Tibial nerve (tissue), 4 donors: ENCODE measurements around the gene TMEM185B.

Experiments used
- EP300 ChIP-seq, 2 donors: sonication (generic); formaldehyde crosslinking; IDR thresholded peaks; one replicate each; pipeline ENCODE4 v1.6.1; 2017; ENCODE audit warnings: antibody characterized with exemption in 2 of 2, mild to moderate bottlenecking in 1 of 2
- TF ChIP-seq, protein P1 (sequence below), 5 experiments: fragments of 200-600 bp in 3 of 5; fragments of 450-650 bp in 2 of 5; sonication (generic) in 3 of 5; IDR thresholded peaks; one replicate each; pipeline ENCODE4 v1.5.1; 2016 to 2019; ENCODE audit warnings: antibody characterized with exemption in 5 of 5, mild to moderate bottlenecking in 3 of 5, moderate library complexity in 2 of 5

DNA sequence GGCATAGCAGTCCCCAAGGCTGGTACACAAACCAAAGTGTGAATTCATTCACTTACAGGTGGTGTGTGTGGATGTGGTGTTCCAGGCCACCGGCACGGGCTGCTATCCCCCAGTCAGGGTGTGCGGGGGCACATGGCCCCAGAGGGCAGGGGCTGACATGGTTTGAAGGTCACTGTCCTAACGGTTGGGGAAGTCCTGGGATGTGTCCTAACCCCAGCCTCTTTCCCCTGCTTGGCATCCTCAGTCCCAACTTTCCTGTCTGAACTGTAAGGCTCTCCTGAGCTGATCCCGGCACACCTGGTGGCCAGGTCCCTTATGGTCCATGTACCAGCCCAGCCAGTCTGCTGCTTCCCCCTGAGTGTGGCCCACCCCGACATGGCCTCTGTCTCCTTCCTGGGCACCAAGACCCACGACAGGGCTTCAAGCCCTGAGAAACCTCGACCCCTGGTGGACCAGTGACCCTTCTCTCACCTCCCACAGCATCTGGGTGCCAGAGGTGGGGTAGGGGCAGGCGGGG lies 2.4 kb upstream of the TMEM185B start:
- TF ChIP-seq, protein P1, sequence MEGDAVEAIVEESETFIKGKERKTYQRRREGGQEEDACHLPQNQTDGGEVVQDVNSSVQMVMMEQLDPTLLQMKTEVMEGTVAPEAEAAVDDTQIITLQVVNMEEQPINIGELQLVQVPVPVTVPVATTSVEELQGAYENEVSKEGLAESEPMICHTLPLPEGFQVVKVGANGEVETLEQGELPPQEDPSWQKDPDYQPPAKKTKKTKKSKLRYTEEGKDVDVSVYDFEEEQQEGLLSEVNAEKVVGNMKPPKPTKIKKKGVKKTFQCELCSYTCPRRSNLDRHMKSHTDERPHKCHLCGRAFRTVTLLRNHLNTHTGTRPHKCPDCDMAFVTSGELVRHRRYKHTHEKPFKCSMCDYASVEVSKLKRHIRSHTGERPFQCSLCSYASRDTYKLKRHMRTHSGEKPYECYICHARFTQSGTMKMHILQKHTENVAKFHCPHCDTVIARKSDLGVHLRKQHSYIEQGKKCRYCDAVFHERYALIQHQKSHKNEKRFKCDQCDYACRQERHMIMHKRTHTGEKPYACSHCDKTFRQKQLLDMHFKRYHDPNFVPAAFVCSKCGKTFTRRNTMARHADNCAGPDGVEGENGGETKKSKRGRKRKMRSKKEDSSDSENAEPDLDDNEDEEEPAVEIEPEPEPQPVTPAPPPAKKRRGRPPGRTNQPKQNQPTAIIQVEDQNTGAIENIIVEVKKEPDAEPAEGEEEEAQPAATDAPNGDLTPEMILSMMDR (IDR thresholded peaks at IDR 0.05) = no peak
- TF ChIP-seq EP300 (IDR thresholded peaks at IDR 0.05) = no peak
